Heart left ventricle (tissue), 13 donors: ENCODE results near the gene ATAD5.
A peak's percentile ranks its signal among the peaks of the same experiment; 100 is the strongest.

ENCODE experiments used
- POLR2A ChIP-seq, 2 donors: fragments of 450-650 bp; IDR thresholded peaks; one replicate each; pipeline ENCODE4 v1.6.1; 2017; ENCODE audit warnings: antibody characterized with exemption in 2 of 2, mild to moderate bottlenecking in 2 of 2, moderate library complexity in 2 of 2
- TF ChIP-seq, protein P1 (sequence below), 12 donors: fragments of 200-600 bp; sonication (generic) in 4 of 12; IDR thresholded peaks; one replicate each; pipeline versions ENCODE4 v1.5.0 to v1.8.0; 2018 to 2022; ENCODE audit warnings: antibody characterized with exemption in 12 of 12, mild to moderate bottlenecking in 5 of 12
- donor health status: ischemic (EF 13 %, LVEDD 7.1; RV severe dilation, severe dysfunction).
- donor health status: DM: no; HTN: yes; CAD: no.
- donor health status: DM: no; HTN: no; CAD: no.
- donor health status: ischemic (EF 25% LVEDD 6.9; RV normal size, moderate dysfunction).
- donor health status: ischemic (EF 25% LVEDD 5.7; RV mildly dilated, moderate dysfunction).
- donor health status: ischemic (EF 35%, LVEDD 5.7; RV mildly dilated, moderate dysfunction).
- donor health status: nonischemic (EF 11% LVEDD 7.7; RV severe dilation, severe dysfunction).
- donor health status: DM: yes; HTN: yes; CAD: no.
- donor health status: PGD.
- donor health status: ischemic (EF 29% LVEDD 5.4; RV normal size, mild dysfunction).
- donor health status: nonischemic (EF 23%, LVEDD 6.1; RV moderate dilation, normal function).

- TF ChIP-seq, protein P1, sequence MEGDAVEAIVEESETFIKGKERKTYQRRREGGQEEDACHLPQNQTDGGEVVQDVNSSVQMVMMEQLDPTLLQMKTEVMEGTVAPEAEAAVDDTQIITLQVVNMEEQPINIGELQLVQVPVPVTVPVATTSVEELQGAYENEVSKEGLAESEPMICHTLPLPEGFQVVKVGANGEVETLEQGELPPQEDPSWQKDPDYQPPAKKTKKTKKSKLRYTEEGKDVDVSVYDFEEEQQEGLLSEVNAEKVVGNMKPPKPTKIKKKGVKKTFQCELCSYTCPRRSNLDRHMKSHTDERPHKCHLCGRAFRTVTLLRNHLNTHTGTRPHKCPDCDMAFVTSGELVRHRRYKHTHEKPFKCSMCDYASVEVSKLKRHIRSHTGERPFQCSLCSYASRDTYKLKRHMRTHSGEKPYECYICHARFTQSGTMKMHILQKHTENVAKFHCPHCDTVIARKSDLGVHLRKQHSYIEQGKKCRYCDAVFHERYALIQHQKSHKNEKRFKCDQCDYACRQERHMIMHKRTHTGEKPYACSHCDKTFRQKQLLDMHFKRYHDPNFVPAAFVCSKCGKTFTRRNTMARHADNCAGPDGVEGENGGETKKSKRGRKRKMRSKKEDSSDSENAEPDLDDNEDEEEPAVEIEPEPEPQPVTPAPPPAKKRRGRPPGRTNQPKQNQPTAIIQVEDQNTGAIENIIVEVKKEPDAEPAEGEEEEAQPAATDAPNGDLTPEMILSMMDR (IDR thresholded peaks at IDR 0.05) = peak; percentile 32 to 90 (median 68)
- peak in 1 of 2 donors; percentile 84 for TF ChIP-seq POLR2A (IDR thresholded peaks at IDR 0.05)
Observed at GRCh38 chr17:30824356-30825145, 7.2 kb upstream of the ATAD5 start, which contains the start of gene CRLF3.
